Duodenal mucosa (tissue), 2 donors: ENCODE measurements around the gene PPP1R14C.

Experiments used
- H3K27ac ChIP-seq: one replicate; pipeline ENCODE4 v1.7.0; 2013; ENCODE audit warnings: low read depth, low read length
- H3K27me3 ChIP-seq, 2 donors: one replicate each; pipeline ENCODE4 v1.7.0; 2013; ENCODE audit warnings: low read length in 2 of 2, control low read depth in 1 of 2; ENCODE audit not compliant: insufficient read depth in 2 of 2, control insufficient read depth in 1 of 2
- H3K36me3 ChIP-seq, 2 donors: one replicate each; pipeline ENCODE4 v1.7.0; 2013; ENCODE audit warnings: low read length in 2 of 2, control low read depth in 1 of 2; ENCODE audit not compliant: insufficient read depth in 2 of 2, control insufficient read depth in 1 of 2
- H3K4me1 ChIP-seq, 2 donors: one replicate each; pipeline ENCODE4 v1.7.0; 2013; ENCODE audit warnings: low read length in 2 of 2, control low read depth in 1 of 2; ENCODE audit not compliant: insufficient read depth in 2 of 2, control insufficient read depth in 1 of 2
- H3K4me3 ChIP-seq, 2 donors: one replicate each; pipeline ENCODE4 v1.7.0; 2013; ENCODE audit warnings: low read length in 2 of 2, low read depth in 1 of 2
- H3K9ac ChIP-seq, 2 donors: one replicate each; pipeline ENCODE4 v1.7.0; 2013; ENCODE audit warnings: low read length in 2 of 2, low read depth in 1 of 2
- H3K9me3 ChIP-seq, 2 donors: one replicate each; pipeline ENCODE4 v1.7.0; 2013; ENCODE audit warnings: low read length in 2 of 2, control low read depth in 1 of 2; ENCODE audit not compliant: control insufficient read depth in 1 of 2

PPP1R14C gene

DNA sequence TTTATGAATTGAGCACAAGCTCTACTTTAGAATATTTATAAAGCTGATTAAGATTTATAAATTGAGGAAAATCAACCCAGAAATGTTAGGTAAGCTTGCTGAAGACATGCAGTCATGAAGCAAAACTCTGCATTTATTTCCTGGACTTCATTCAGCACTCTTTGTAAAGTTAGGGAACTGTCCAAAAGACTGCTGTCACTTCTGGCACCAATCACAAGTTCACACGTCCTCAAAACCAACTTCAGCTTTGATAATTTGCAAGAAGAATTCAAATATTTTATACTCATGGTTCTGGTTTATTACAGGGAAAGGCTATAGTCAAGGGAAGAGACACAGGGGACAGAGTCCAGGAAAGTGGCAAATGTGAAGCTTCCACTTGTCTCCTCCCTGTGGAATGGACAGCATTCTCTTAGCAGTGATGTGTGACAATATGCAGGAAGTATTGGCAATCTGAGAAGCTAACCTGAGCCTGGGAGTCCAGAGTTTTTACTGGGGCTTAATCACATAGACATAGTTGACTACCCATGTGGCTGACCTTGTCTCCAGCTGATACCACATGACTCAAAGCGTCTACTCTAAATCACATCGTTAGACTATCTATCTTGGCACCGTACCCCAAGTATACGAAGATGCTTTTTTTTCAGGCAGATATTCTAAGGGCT lies 85.4 kb downstream of the PPP1R14C start:
- Histone ChIP-seq H3K36me3 (no peaks in the 10 kb centered on the region), H3K4me3 (no peak overlapping the region), H3K9me3 (peaks cover 0 to 8% of the 10 kb centered on the region in 2 donors), H3K9ac (no peak overlapping the region), H3K27me3 (no peaks in the 10 kb centered on the region), H3K4me1 (no peaks in the 10 kb centered on the region), H3K27ac (no peak overlapping the region)

DNA sequence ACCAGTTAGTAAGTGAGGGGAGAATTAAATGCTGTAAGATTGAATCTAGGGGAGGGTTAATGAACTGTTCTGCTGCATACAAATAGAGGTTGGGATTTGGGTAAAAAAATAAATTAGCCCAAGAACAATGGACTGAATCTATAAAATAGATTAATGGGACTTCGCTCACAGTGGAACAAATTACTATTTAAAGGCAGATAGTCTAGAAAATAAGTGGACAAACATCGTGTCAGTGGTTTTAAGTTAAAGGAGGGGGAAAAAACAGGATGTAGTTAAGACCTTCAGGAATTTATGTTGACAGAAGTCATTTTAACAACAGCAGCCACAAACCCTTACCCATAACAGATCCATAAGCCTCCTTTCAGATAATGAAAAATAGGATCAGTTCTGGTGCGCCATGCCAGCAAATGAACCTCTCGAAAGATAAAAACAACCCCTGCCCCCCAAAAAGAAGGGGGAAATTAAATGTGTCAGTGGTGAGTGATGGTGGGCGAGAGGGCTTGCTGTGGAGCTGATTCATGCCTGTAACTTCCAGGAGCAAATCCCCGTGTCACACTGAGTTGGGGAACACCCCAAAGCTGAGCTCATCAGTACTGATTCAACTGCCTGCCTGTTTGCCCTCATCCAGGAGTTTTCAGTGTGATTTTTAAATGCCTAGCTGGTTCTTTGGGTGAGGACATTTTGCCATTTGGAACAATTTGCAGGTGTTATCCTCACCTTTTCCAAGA lies 86.8 kb downstream of the PPP1R14C start:
- Histone ChIP-seq H3K9ac (no peak overlapping the region), H3K4me1 (no peaks in the 10 kb centered on the region), H3K9me3 (peaks cover 0 to 8% of the 10 kb centered on the region in 2 donors), H3K4me3 (no peak overlapping the region), H3K36me3 (no peaks in the 10 kb centered on the region), H3K27me3 (no peaks in the 10 kb centered on the region), H3K27ac (no peak overlapping the region)

DNA sequence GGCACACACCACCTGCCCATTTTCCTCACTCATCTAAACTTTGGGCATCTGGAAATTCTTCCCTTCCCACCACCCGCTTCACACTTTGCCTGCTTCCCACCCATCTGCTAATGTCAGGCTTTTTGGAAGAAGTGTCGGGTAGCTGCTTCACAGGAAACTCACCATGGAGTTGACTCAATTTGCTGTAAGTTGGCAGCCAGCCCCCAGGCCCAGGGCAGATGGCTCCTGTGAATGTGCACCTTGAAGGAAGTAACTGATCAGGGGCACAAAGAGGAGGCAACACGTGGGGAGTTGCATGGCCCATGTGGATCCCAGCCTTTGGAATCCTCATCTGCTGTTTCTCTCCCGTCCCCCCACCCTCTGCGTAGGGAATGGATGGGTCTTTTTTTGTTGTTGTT lies 87.3 kb downstream of the PPP1R14C start:
- Histone ChIP-seq H3K27me3 (no peaks in the 10 kb centered on the region), H3K4me1 (no peaks in the 10 kb centered on the region), H3K4me3 (no peak overlapping the region)

DNA sequence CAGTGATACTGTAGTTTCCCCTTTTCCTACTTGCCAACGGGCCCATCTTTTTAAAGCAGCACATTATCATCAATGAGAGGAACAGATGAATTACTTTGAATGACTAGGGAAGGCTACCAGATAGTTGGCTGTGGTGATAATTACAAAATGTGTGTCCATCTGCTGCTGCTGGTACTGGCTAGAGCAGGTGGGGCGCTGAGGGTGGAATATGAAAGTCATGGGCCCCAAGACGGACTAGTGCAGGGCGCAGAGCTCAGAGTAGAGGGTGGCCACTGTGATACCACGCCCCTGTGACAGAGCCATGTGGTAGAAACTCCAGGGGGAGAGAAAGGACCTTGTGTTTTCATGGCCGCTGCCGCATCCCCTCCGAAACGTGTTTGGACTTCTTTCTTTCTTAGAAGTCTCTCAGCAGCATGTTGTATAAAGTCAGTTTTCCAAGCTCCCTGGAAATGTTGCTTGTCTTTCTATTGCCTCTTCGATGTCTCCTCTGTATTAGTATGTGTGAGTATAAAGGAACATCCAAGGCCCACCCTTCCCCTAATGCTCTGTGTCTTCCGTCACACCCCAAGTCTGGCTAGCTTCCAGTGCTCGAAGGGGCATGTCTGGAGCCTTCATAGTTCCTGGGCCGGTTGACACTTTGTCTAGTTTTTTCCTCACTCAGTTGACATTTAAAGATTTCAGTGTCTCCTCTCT lies 88.1 kb downstream of the PPP1R14C start:
- H3K9me3 ChIP-seq = peaks cover 0 to 8% of the 10 kb centered on the region in 2 donors
- H3K27ac ChIP-seq = no peak overlapping the region
- no peak overlapping the region for H3K9ac ChIP-seq
- H3K36me3 ChIP-seq = no peaks in the 10 kb centered on the region
- H3K4me1 ChIP-seq = no peaks in the 10 kb centered on the region
- H3K27me3 ChIP-seq = no peaks in the 10 kb centered on the region
- H3K4me3 ChIP-seq = no peak overlapping the region

More for the DNA sequence above, 87.3 kb downstream of the PPP1R14C start:
- Histone ChIP-seq H3K27ac (no peak overlapping the region), H3K9me3 (peaks cover 0 to 8% of the 10 kb centered on the region in 2 donors), H3K36me3 (no peaks in the 10 kb centered on the region), H3K9ac (no peak overlapping the region)

DNA sequence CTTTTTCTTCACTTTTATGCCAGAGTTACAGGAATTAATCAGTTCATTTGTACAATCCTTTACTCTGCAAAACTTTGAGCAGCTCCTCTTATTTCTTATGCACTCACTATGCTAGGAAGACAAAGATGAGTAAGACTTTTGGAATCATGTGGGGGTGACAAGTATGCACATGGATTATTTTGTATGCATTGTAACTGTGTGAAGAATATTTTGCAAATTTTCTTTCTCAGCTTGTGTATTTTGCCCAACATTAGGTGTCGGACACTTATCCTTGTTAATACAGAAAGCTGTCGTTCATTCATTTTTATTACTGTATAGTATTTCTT lies 88.6 kb downstream of the PPP1R14C start:
- Histone ChIP-seq H3K9me3 (peaks cover 0 to 8% of the 10 kb centered on the region in 2 donors), H3K4me1 (no peaks in the 10 kb centered on the region), H3K27ac (no peak overlapping the region), H3K9ac (no peak overlapping the region), H3K27me3 (no peaks in the 10 kb centered on the region), H3K36me3 (no peaks in the 10 kb centered on the region), H3K4me3 (no peak overlapping the region)

DNA sequence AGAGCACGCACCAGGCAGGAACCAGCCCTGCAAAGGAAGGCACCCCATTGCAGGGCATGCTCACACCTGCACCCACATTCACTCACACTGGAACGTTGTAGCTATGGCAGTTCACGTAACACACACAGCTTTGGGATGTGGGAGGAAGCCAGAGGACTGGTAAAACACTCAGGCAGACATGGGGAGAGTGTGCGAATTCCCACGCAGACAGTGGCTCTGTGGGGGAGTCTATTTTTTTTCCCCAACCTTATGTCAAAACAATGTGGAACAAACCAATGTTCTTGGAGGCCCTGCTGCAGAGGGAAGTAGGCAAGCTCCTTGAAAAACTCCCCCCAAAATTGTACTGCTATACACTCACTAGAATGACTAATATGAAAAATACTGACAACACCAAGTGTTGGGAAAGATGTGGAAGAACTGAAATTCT lies 91.0 kb downstream of the PPP1R14C start:
- H3K27ac ChIP-seq = no peak overlapping the region
- H3K4me3 ChIP-seq = no peak overlapping the region
- H3K9ac ChIP-seq = no peak overlapping the region
- H3K4me1 ChIP-seq = peaks cover 12 to 15% of the 10 kb centered on the region in 2 donors
- no peaks in the 10 kb centered on the region for H3K36me3 ChIP-seq
- no peaks in the 10 kb centered on the region for H3K27me3 ChIP-seq
- peaks cover 0 to 8% of the 10 kb centered on the region in 2 donors for H3K9me3 ChIP-seq

DNA sequence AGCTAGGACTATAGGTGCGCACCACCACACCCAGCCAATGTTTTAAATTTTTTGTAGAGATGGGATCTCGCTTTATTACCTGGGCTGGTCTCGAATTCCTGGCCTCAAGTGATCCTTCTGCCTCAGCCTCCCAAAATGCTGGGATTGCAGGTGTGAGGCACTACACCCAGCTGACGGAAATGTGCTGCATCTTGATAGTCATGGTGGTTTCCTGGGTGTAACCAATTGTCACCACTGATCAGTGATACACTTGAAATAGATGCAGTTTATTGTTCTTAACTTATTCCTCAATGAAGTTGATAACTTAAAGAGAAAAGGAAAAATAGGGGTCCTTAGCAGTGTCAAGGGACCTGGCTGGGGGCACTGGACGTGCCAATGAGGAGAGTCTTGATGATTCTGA lies 92.4 kb downstream of the PPP1R14C start:
- Histone ChIP-seq H3K36me3 (no peaks in the 10 kb centered on the region), H3K9ac (no peak overlapping the region), H3K4me1 (peaks cover 12 to 16% of the 10 kb centered on the region in 2 donors), H3K4me3 (no peak overlapping the region), H3K27me3 (no peaks in the 10 kb centered on the region), H3K9me3 (peaks cover 0 to 8% of the 10 kb centered on the region in 2 donors), H3K27ac (no peak overlapping the region)

DNA sequence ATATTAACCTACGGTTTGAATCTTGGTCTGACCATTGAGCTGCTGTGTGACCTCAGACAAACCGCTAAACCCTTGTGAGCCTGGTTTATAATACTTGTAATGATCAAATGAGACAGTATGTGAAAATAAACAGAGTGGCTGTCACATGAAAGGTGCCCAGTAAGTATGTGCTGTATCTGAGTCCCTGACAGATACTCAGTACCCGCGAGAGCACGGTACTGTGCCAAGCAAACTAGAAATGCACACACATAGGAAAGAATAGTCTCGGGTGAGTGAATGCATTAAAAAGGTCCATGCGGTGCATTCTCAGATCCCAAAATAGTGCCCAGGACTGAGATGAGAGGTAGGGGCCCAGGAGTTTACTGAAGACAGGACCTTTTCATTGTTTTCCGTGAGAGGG lies 93.3 kb downstream of the PPP1R14C start:
- Histone ChIP-seq H3K27me3 (no peaks in the 10 kb centered on the region), H3K27ac (no peak overlapping the region)

DNA sequence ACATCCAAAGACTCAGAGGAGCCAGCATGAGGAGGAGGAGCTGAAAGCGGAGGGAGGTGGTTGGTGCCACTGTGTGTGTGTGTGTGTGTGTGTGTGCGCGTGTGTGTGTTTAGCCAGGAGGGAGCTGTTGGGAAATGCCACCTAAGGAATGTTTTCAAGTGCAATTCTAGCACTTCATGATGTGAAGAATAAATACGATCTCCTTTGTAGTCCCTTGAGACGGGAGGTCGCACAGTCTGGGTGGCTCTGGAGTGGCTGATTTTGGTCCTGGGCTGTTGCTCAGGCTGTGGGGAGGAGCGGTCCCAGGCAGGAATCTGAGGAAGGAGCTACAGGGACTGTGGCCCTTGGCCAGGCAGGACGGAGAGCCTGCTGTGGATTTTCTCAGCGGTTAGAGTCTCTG lies 93.7 kb downstream of the PPP1R14C start:
- Histone ChIP-seq H3K9ac (no peak overlapping the region), H3K9me3 (peaks cover 0 to 8% of the 10 kb centered on the region in 2 donors), H3K27ac (no peak overlapping the region), H3K27me3 (no peaks in the 10 kb centered on the region), H3K36me3 (no peaks in the 10 kb centered on the region), H3K4me1 (peaks cover 12 to 16% of the 10 kb centered on the region in 2 donors), H3K4me3 (no peak overlapping the region)

More for the DNA sequence above, 93.3 kb downstream of the PPP1R14C start:
- peaks cover 12 to 16% of the 10 kb centered on the region in 2 donors for H3K4me1 ChIP-seq
- H3K9ac ChIP-seq = no peak overlapping the region
- H3K4me3 ChIP-seq = no peak overlapping the region
- H3K9me3 ChIP-seq = peaks cover 0 to 8% of the 10 kb centered on the region in 2 donors
- H3K36me3 ChIP-seq = no peaks in the 10 kb centered on the region

DNA sequence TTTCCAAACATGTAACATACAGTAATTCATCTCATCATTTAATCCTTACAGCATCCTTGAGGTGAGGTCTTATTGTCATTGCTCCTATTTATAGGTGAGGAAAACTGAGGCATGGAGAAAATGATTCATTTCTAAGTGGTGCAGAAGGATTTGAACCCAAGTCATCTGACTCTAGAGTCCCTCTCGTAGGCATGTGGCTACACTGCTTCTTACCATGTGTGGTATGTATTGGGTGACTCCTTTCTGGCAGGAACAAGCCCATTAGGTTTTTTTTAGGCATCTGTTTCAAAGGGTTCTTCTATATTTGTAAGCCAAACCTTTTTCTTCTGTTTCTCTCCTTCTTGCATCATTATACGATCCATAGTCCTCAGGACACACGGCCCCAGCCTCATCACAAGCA lies 94.8 kb downstream of the PPP1R14C start:
- Histone ChIP-seq H3K9ac (no peak overlapping the region), H3K27ac (no peak overlapping the region)

More for the DNA sequence above, 94.8 kb downstream of the PPP1R14C start:
- H3K9me3 ChIP-seq = peaks cover 0 to 4% of the 10 kb centered on the region in 2 donors
- H3K4me1 ChIP-seq = peaks cover 12 to 16% of the 10 kb centered on the region in 2 donors
- H3K4me3 ChIP-seq = no peak overlapping the region
- H3K27me3 ChIP-seq = no peaks in the 10 kb centered on the region
- H3K36me3 ChIP-seq = no peaks in the 10 kb centered on the region
